Ishikawa (cell line): ENCODE measurements around the gene FXR2.

Experiments
- CEBPB ChIP-seq: IDR thresholded peaks from 2 replicates; pipeline ENCODE4 v1.6.1; 2012
- CREB1 ChIP-seq: IDR thresholded peaks from 2 replicates; pipeline ENCODE4 v1.6.1; 2012; ENCODE audit warnings: low read depth
- EGR1 ChIP-seq: IDR thresholded peaks from 2 replicates; pipeline ENCODE4 v1.6.1; 2012
- EP300 ChIP-seq: IDR thresholded peaks from 2 replicates; pipeline ENCODE4 v1.6.1; 2012; ENCODE audit warnings: borderline replicate concordance
- FOXM1 ChIP-seq: IDR thresholded peaks from 2 replicates; pipeline ENCODE4 v1.6.1; 2012; ENCODE audit warnings: low read depth, borderline replicate concordance
- NFIC ChIP-seq: IDR thresholded peaks from 2 replicates; pipeline ENCODE4 v1.6.1; 2012
- RAD21 ChIP-seq: IDR thresholded peaks from 2 replicates; pipeline ENCODE4 v1.6.1; 2012; ENCODE audit warnings: low read depth
- TAF1 ChIP-seq: IDR thresholded peaks from 2 replicates; pipeline ENCODE4 v1.6.1; 2012; ENCODE audit warnings: low read depth, mild to moderate bottlenecking
- TCF12 ChIP-seq: IDR thresholded peaks from 2 replicates; pipeline ENCODE4 v1.6.1; 2012; ENCODE audit warnings: low read depth
- TEAD4 ChIP-seq: IDR thresholded peaks from 2 replicates; pipeline ENCODE4 v1.6.1; 2012
- YY1 ChIP-seq: IDR thresholded peaks from 2 replicates; pipeline ENCODE4 v1.6.1; 2012; ENCODE audit warnings: low read depth
- ZBTB7A ChIP-seq: IDR thresholded peaks from 2 replicates; pipeline ENCODE4 v1.6.1; 2012; ENCODE audit warnings: low read depth
- TF ChIP-seq, protein P1 (sequence below): IDR thresholded peaks from 2 replicates; pipeline ENCODE4 v1.6.1; 2012
- TF ChIP-seq, protein P2 (sequence below): IDR thresholded peaks from 2 replicates; pipeline ENCODE4 v1.6.1; 2012
- TF ChIP-seq, protein P3 (sequence below): IDR thresholded peaks from 2 replicates; pipeline ENCODE4 v1.6.1; 2012; ENCODE audit warnings: low read depth, mild to moderate bottlenecking

The FXR2 gene

DNA sequence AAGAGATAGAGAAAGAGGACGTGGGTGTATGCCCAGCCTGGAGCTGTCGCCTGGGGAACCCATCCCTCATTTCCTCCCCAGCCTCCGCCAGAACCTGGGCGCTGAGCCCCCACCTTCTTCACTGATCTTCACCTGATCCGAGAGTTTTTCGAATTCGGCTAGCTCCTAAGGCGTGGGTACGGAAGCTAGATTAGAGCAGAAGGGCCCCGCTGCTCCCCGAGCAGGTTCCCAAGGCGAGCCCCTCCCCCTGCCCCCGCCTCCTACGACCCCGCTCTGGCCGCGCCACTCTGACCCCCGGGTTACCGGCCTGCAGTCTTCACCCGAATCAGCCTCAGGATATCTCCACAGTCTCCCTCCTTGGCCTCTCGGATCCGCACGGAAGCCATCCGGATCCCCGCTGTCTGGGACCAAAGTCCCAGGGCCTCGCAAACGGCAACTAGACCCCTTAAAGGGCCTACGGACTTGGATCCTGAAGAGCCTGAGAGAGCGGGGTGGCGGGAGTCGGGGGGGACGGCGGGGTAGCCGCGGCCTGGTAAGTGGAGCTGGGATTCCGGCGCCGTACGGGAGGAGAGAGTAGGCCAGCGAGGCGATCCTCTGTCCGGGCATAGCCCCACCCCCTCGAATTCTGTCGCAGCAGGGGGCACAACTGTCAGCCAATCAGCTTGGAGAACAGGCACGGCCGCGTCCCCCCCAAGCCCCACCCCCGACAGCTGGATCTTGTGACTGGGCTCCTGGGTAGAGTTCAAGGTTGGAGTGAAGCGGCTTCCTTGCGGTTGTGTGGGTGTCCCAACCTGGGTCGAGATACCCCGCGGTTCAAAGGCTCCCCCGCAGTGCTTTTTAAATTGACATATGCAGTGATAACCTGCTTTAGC, 12.8 kb upstream of the FXR2 start, which contains the start of gene SAT2:
Gene SAT2 (minus strand): TSS at position 572 of the 872 bp plus-strand sequence. CDS start 186 bp downstream, at position 386.
- TF ChIP-seq CEBPB (no peak), YY1 (no peak), RAD21 (no peak), TCF12 (no peak), EP300 (no peak), EGR1 (peak; percentile 63; the same call in 1 of the 2 replicates), CREB1 (no peak), TEAD4 (peak; percentile 48; the same call in 1 of the 2 replicates), ZBTB7A (peak; percentile 84), FOXM1 (no peak), TAF1 (peak; percentile 70), NFIC (no peak)
- TF ChIP-seq, protein P1, sequence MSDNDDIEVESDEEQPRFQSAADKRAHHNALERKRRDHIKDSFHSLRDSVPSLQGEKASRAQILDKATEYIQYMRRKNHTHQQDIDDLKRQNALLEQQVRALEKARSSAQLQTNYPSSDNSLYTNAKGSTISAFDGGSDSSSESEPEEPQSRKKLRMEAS: no peak
- TF ChIP-seq, protein P2, sequence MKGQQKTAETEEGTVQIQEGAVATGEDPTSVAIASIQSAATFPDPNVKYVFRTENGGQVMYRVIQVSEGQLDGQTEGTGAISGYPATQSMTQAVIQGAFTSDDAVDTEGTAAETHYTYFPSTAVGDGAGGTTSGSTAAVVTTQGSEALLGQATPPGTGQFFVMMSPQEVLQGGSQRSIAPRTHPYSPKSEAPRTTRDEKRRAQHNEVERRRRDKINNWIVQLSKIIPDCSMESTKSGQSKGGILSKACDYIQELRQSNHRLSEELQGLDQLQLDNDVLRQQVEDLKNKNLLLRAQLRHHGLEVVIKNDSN: 0 out of 2 replicates have a peak, but pooled peaks have one; percentile 13
- TF ChIP-seq, protein P3, sequence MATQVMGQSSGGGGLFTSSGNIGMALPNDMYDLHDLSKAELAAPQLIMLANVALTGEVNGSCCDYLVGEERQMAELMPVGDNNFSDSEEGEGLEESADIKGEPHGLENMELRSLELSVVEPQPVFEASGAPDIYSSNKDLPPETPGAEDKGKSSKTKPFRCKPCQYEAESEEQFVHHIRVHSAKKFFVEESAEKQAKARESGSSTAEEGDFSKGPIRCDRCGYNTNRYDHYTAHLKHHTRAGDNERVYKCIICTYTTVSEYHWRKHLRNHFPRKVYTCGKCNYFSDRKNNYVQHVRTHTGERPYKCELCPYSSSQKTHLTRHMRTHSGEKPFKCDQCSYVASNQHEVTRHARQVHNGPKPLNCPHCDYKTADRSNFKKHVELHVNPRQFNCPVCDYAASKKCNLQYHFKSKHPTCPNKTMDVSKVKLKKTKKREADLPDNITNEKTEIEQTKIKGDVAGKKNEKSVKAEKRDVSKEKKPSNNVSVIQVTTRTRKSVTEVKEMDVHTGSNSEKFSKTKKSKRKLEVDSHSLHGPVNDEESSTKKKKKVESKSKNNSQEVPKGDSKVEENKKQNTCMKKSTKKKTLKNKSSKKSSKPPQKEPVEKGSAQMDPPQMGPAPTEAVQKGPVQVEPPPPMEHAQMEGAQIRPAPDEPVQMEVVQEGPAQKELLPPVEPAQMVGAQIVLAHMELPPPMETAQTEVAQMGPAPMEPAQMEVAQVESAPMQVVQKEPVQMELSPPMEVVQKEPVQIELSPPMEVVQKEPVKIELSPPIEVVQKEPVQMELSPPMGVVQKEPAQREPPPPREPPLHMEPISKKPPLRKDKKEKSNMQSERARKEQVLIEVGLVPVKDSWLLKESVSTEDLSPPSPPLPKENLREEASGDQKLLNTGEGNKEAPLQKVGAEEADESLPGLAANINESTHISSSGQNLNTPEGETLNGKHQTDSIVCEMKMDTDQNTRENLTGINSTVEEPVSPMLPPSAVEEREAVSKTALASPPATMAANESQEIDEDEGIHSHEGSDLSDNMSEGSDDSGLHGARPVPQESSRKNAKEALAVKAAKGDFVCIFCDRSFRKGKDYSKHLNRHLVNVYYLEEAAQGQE: no peak

DNA sequence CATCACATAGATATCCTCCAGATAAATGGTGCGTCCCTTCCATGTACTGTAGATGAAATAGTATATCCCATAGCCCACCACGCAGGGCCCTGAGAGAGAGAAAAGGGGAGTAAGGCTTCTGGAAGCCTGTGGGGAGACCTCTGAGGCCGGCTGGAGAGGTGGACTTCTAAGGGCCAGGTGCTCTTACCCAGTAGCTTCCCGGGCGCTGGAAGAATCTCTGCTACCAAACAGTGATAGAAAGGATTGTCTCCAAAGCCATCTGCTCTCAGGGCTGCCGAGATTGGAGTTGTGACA, 12.2 kb upstream of the FXR2 start:
- TF ChIP-seq FOXM1: no peak
- TF ChIP-seq ZBTB7A: no peak
- TF ChIP-seq TAF1: no peak
- TF ChIP-seq, protein P1: no peak
- TF ChIP-seq RAD21: no peak
- TF ChIP-seq YY1: no peak
- no peak for TF ChIP-seq EGR1
- TF ChIP-seq TEAD4: no peak
- TF ChIP-seq CEBPB: no peak
- TF ChIP-seq NFIC: no peak
- TF ChIP-seq, protein P3: no peak
- TF ChIP-seq CREB1: no peak

DNA sequence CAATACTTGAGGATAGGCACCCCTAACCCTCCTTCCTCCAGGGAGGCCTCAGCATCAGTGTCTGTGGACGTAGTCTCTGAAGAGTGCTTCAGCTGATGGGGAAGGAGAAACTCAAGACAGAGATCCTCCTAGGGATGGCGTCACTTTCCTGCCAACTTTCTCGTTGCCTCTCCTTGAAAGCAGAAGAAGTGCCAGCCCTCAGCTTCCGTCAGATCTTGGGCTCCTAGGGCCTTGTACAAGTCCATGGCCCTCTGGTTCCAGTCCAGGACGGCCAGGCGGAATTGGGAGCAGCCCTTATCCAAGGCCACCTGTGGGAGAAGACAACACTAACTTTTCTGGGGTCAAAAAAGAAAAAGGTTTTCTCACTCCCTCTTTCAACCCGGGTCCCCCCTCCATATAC, 11.6 kb upstream of the FXR2 start:
- TF ChIP-seq, protein P2: no peak
- no peak for TF ChIP-seq EGR1
- TF ChIP-seq FOXM1: no peak
- TF ChIP-seq TEAD4: no peak

DNA sequence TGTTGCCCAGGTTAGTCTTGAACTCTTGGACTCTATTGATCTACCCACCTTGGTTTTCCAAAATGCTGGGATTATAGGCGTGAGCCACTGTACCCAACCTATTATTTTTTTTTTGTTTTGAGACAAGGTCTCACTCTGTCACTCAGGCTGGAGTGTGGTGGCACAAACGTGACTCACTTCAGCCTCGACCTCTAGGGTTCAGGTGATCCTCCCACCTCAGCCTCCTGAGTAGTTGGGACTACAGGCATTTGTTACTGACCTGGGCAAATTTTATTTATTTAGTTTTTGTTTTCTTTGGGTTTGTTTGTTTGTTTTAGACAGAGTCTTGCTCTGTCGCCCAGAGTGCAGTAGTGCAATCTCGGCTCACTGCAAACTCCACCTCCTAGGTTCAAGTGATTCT, 9.0 kb upstream of the FXR2 start:
- TF ChIP-seq YY1: no peak
- no peak for TF ChIP-seq ZBTB7A
- no peak for TF ChIP-seq CEBPB
- no peak for TF ChIP-seq RAD21
- no peak for TF ChIP-seq EGR1
- TF ChIP-seq TAF1: no peak
- TF ChIP-seq CREB1: no peak

DNA sequence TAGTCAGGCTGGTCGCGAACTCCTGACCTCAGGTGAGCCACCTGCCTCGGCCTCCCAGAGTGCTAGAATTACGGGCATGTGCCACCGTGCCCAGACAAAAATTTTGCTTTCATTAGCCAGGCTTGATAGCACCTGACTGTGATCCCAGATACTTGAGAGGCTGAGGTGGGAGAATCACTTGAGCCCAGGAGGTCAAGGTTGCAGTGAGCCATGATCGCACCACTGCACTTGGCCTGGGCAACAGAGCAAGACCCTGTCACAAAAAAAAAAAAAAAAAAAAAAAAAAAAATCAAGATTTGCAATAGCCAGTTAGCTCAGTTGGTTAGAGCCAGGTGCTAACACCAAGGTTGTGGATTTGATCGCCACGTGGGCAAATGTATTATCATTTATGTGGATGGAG, 6.1 kb upstream of the FXR2 start:
- TF ChIP-seq, protein P2: no peak
- no peak for TF ChIP-seq EP300
- TF ChIP-seq TEAD4: no peak
- no peak for TF ChIP-seq FOXM1
- TF ChIP-seq RAD21: no peak

DNA sequence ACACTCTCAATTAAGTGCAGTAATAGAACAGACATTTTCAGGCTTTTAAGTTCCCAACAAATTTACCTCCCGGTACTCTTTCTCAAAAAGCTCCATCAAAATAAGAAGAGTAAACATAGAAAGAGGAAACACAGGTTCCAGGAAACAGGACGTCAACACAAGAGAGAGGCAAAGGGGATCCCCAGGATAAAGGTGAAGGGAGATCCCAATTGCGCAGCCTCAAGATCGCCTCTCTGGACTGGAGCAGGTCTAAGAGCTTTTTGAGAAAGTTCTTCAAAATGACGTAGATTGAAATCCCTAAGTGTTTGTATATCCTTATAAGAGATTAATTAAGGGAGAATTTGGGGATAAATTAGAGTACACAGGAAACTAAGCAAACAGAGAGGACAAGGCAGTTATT, 3.9 kb upstream of the FXR2 start:
- TF ChIP-seq TEAD4 (no peak), CEBPB (no peak), ZBTB7A (no peak), EP300 (no peak)
